NT2/D1 (cell line): ENCODE data around the gene AMPH.

Experiments
- SUZ12 ChIP-seq: IDR thresholded peaks from 2 replicates; pipeline ENCODE4 v1.6.1; 2011; ENCODE audit not compliant: insufficient read length, insufficient read depth; ENCODE audit errors: extremely low read depth
- YY1 ChIP-seq: IDR thresholded peaks from 2 replicates; pipeline ENCODE4 v1.6.1; 2011; ENCODE audit not compliant: insufficient read length, insufficient read depth
- ZNF274 ChIP-seq: IDR thresholded peaks from 2 replicates; pipeline ENCODE4 v1.6.1; 2011; ENCODE audit warnings: mild to moderate bottlenecking, low read depth, low read length

DNA sequence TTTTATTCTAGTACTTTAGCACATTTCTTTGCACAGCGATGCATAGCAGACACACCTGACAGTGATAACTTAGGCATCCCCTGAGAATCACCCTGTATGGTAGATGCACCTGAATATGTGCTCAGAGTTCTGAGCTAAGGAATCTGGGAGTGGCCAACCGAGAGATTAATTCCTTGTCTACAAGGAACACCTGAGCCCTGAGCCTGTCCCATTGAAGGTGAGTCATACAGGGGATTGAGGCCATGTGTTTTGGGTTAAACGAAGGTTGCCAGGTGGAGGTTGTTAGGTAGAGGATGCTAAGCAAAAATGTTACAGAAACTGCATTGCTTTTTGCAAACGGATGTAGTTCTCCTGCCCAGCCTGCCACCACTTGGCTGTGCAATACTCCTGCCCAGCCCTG lies 128.9 kb downstream of the AMPH start:
- TF ChIP-seq ZNF274, result no peak
- TF ChIP-seq YY1, result no peak
- no peak for TF ChIP-seq SUZ12
